ENCODE data around the gene SLC1A3.
"Not testable (repeated sequence)": the region's sequence is repeated elsewhere in the genome, so short reads cannot be mapped to it uniquely, and the experiment has no call there.

The SLC1A3 gene

DNA sequence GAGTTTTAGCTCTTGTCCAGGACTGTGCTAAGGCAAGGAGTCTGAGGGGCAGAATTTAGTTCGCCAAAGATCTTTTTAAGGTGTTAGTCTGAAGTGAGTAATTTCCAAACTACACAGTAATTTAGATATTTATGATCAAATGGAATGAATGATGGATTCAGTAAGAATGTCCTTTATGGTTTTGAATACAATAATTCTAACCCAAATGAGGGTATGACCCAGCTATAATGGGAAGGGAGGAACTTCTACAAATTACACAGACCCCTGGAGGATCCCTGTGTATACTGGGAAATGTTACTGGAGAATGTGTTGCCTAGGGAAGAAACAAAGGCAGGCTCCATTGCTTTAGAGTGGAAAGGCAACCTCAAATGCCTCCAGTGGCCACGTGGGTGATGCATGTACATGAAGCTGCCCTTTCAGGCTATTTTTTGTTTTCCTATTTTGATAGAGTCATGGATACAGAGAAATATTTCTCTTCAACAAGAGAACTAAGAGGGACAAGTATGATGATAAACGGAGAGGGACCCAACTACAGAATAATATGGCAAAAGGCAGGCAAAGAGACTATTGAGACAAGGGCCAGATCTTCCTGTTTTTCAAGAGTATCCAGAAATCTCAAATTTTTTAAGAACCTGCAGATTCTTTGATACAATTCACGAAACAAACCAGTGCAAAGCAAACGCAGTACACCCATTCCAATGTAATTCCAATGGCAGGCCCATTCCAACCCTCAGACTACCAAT, 25.4 kb downstream of the SLC1A3 start:
- no peak for DNase-seq

DNA sequence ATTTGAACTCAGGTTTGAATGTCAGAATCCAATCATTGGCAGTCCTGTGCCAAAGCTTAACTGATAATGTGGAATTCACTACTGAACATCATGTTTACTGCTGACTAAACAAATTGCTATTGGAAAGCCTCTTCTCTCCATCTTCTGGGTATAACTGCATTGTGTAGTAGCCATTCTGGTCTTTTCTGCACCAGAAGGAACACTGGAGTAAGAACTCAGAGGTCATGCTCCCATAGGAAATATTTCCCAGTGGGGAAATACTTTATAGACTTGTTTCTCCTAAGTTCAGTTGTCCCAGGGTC, 25.9 kb downstream of the SLC1A3 start:
- no peak for DNase-seq

DNA sequence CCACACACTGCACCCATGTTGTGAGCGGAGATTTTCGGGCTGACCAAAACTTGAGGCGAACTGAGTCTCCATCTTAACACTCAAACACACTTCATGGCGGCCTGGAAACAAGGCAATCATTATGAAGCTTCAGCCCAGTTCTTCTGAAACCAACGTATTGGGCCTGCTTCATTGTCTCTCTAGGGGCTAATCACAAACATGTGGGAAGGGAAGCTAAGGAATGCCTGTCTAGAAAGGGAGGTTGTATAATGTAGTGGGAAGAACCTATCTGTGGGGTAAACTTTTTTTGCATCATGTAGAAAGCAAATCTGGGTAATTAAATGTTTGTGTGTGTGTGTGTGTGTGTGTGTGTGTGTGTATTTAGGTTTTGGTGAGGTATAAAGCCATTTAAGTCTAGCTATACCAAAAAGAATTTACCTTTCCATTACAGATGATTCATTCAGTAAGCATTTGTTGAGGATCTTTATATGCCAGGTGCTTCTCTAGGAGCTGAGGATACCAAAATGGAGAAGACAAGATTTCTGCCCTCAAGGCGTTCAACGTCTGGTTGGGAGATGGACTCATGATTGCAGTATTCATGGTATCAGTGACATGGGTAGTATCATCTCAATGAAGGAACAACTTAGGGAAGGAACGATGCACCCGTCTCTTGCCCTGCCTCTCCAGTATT, 29.4 kb downstream of the SLC1A3 start:
- DNase-seq: no peak

DNA sequence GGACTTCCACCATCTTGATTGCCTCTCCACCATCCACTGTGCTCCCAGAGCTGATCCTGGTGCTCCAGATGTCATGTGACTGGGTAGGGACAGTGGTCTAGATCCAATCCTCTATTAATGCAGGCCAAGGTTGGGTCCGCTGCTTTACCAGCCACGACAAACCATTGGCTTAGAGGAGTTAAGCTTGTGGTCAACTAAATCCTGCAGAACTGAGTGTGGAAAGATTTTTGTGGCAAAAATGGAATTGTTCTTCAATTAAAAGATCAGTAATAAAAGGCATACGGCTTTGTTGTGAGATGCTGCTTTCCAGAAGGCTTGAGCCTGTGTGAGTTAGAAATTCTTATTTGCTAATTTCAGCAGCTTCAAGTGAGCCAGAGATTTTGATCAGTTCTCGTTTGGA, 30.7 kb downstream of the SLC1A3 start:
- DNase-seq: no peak

DNA sequence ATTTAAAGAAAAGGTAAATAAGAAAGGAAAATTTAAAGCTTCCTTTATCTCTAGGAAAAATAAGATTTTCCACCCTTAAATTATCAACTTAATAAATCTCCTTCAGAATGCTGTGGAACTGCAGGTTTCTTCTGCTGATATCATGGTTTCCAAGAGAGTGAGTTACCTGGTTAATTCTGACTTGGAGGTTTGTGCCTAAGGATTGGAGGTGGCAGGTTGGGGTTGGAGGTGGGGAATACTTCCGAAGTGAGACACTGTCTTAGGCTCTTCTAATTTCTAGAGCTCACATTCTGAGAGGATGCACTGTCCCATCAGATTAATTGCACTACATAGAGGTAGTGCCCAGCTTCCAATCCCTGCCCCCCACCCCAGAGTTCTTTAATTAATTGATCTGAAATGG, 31.1 kb downstream of the SLC1A3 start:
- no peak for DNase-seq

DNA sequence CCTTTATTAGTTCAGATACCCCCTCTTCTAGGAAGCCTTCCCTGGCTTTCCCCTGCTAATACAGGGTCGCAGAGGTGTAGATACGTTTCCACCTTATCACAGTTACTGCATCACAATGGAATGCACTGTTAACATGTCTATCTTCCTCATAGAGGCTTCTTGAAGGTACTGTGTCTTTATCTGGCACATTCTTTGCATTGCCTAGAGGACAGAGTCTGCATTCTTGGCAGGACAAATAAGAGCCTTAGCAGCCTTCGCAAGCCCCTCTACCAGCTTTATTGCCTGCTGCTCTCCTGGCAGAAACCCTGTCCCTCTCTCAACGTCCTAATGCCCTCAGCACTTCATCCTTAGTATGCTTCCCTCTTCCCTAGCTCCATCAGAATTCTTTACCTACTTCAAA, 31.6 kb downstream of the SLC1A3 start:
- DNase-seq: no peak

DNA sequence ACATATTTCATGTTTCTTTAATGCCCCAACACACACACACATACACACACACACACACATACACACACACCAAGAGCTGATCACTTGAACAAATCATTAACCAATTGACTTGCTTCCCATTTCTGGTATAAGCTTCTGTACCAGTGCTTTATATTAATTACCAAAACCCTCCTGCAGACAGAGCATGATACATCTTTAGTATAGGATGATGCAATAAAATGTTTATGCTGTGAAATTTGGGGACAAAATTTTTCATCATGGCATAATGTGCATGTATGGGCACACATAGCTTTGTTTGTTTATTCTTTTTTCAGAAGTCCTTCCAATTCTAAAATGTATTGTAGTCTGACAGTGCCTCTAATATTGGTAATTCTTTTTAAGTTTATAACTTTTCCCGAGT, 34.5 kb downstream of the SLC1A3 start:
- no peak for DNase-seq

DNA sequence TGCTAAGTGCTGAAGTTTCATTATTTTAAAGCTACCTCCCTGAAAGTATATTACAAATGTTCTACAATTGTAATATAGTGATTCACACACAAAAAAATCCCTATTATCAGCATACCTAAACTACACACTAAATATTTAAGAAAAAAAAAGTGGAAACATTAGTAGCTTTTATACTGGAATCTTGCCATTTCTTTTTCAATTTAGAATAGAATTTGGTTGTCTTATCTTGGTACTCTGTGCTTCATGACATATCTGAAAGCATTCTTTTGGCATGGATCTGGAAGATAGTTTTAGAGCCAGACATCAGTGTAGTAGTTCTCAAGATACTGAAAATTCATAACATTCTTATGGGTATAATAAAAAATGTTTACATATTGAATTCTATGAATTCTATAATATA, 35.0 kb downstream of the SLC1A3 start:
- no peak for DNase-seq

DNA sequence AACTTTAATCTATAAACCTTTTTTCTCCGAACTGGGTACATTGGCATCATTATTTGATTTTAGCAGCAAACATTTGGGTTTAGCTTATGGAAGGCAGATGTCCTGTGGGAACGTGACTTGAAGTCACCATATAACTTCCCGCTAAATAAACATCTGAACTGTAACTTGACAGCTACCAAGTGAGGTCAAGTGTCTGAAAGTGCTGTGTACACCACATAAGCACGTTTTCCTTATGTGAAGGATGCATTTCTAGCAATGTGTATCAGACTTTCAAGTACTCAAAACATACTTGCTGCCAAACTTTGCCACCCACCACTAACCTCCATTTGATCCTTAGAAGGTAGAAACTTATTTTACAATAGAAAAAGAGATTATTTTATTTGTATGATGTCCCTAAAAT, 35.7 kb downstream of the SLC1A3 start:
- DNase-seq: no peak

DNA sequence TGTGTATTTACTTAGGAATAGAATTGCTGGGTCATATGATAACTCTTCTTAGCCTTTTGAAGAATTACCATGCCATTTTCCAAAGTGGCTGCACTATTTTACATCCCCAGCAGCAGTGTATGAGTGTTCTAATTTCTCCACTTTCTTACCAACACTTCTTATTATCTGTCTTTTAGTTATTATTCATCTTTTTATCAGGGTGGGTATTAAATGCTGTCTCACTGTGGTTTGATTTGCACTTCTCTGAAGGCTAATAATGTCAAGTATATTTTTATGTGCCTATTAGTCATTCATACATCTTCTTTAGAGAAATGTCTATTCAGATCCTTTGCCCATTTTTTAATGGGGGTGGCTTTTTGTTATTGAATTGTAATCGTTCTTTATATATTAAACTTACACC, 36.8 kb downstream of the SLC1A3 start:
- no peak for DNase-seq

DNA sequence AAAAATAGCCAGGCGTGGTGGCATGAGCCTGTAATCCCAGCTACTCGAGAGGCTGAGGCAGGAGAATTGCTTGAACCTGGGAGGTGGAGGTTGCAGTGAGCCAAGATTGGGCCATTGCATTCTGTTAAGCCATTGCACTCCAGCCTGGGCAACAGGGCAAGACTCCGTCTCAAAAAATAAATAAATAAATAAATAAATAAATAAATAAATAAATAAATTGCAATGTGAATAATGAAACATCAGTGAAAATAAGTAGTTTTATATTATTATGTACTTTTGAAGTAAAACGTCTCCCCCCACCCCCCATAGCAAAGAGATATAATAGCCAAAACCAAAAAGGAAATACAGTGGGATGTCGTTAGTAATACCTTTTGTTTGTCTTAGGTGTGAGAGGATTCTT, 37.4 kb downstream of the SLC1A3 start:
- not testable (repeated sequence) for DNase-seq

DNA sequence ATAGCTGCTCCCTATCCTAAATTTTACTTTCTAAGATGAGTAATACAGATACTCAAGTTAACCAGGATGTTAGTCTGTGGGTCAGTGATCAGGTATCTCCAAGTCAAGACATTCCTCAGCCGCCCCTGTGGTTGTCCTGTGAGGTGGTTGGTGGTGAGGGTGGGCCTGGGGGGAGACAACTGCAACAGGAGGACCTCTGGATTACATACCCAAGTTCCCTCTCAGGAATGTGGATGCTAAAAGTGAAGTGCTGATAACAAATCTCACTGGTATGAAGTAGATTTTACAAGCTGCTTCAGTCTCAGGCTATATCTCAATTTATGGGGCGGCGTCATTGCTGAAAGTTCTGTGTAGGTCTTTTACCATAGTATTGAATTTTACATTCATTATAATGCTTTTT, 38.3 kb downstream of the SLC1A3 start:
- DNase-seq: no peak

DNA sequence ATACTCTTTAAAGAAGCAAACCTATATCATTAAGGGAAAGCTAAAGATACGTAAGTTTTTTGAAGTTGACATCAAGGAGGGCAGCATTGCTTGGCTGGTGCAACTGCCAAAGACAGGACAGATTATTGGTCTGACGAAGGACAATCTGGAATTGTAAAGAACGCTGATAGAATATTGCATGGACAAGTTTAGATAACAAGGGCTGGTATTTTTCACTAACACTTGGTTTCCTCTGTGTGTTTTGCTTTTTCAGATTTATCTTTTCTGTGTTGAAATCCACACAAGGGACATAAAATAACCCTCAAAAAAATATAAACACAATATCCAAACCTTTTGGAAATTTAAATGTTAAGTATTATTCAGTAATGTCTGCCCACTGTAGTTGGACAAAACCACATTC, 39.7 kb downstream of the SLC1A3 start:
- DNase-seq: no peak

DNA sequence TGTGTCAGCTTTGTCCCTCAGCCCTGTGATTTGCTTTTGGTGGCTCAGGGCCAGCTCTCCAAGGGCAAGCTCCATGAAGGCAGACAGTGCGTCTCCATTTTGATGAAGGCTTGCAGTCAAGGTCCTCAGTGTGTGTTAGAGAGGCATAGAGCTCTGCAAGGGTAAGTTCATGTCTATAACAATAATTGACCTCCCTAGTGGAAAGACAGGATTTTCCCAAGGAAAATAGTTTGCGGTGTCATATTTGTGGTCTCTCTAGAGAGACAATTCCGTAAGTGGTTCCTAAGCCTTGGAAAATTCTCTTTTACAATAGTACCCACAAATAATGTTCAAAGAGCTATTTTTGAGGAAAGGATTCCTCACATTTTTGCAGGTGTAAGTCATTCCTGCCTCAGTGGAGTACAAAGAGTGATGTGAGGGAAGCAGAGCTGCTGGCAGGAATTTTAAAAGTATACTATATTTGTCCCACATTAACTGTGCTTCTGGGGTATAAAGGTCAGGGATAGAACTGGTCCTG, 40.2 kb downstream of the SLC1A3 start:
- no peak for DNase-seq

DNA sequence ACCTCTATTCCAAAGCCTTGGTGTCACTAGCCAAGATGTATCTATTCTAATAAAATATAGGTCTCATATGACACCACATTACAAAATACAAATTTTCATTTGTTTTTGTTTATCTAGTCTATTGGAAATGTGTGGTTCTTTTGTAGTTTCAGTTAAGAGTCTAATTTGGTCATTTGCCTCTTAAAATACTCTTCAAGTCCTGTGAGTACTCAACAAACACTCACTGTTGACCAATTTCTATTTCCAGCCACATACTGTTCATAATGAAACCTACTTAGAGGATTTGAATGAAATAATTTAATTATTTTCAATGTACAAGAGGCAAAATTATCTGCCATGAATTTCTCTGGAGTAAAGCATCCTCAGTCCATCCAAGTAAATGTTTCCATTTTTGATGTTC, 40.6 kb downstream of the SLC1A3 start:
- DNase-seq: no peak

DNA sequence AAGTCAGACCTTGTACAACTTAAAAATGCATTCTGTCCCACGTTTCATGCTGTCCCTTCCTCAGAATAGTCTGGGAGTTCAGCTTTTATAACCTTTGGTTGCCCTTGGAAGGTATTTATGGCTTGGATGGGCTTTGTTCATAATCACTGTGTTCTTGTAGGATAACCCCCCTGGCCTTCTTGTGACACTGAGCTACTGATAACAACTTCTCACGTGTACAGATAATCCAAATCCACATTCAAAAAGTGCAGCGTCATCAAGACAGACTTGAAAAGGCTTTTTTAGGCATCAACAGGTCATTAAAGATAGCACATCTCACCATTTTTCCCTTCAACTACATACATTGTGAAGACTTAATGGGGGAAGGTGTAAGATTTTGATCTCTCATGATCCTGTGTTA, 42.0 kb downstream of the SLC1A3 start:
- no peak for DNase-seq

DNA sequence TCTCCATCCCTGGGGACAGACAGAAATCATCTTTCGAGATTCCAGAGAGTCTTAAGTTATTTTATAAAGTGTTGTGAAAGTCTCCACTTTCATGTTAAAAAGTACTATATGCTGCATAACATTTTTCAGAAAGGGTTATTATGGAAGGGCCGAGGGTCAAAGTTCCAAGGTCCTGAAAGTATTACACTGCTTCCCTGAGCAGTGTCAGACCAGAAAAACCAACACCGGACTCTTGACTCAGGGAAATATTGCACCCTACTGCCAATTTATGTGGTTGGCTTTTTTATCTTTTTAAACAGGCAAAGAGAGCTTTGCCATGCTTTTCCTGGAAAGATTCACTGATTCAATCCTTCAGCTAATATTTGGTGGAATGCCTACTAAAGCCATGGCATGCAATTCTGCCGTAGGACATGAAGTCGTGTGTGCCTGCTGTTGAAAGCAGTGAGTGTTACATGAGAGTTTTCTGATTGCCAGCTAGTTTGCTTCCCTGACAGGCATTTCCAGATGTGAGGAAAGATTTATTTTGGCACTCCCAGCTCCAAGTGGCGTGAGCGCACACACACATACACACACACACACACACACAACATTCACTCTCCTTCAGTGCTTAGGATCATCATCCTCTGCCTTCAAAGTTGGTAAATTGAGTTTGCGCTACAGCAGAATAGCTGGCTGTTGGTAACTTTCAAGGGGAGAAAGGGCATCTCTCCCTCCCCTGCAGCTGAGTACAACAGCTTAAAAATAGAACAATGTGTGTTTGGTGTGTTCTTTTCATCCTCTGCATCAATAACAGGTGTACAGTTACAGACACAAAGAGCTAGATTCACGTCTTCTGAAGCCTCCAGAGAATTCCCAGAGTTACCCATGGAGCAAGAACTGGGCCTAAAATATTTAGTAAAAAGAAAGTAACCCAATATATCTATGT, 45.6 kb downstream of the SLC1A3 start:
- no peak for DNase-seq

DNA sequence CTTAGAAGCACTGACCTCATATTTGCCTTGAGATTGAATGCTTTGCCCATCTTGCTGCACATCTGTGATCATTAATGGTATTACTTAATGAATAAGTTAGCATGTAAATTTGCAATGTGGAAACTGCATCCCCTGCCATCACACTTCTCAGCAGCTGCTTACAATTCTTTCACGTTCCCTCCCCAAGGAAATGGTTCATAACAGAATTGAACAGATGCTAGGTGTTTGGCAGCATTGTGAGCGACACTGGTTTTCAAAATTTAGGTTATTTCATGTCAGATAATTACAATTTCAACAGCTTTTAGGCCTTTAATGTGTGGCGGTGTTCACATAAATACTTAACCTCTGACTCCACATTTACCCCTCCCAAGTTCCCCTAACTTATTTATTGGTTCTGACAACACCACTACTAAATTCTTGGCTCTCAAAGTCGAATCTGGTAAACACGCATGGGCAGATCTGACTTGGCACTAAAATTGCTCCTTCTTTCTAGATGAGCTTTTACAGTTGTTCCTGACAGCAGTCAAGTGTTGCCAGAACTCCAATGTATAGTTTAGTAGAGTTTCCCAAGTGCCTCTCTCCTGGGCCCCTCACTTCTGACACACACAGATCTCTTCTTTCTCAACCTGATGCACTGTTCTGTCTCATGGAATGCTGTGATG, 46.8 kb downstream of the SLC1A3 start:
- DNase-seq: no peak

DNA sequence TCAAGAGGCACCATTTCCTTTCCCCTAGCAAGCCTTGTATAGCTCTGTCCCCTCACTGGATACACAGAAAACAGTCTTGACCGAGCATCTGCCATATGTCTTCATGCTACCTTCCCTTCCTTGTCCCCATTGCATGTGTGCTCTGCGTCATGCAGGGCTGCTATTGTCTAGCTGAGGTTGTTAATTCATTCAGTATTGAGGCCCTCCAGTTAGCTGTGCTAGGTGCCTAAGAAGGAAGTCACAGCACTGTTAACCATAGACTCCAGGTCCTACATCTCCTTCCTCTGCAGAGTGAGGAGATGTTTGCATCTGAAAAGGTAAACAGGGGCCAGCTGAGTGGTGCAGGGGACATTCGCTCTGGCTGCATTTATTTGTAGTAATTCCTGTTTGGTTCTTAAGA, 48.2 kb downstream of the SLC1A3 start:
- no peak for DNase-seq

DNA sequence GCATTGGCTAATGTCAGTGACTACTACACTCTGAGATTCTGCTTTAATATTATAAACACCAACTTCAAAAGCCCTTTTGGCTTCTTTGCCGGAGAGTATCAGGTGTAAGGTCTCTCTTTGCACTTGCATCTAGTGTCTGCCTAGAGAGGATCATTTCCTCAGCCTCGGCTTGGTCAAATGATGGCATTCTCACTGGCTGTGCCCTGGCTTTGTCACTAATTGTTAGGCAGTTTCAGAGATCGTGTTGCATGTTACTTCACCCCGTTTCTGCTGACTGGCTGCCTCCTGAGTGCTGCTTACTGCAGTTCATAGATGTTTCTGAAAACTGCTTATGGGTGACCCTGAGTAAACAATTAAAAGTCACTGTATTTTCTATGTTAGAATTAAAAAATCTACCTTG, 48.8 kb downstream of the SLC1A3 start:
- no peak for DNase-seq

DNA sequence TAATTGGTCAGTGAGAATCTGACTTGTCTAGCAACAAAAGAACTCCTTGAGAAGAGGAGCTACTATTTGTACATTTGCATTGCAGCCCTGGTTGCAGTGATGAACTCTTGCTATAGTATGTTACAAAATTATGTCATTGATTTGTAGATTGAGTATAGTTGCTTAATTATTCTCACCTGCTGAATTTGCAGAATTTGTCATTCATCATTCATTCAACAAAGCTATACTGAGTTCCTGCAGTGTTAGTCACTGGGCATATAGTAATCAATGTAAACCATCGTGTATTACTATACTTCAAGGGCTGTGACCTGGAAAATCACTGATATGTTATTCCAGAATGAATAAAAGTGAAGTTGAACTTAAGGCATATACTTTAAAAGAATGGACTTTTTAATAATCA, 50.1 kb downstream of the SLC1A3 start:
- DNase-seq: no peak

DNA sequence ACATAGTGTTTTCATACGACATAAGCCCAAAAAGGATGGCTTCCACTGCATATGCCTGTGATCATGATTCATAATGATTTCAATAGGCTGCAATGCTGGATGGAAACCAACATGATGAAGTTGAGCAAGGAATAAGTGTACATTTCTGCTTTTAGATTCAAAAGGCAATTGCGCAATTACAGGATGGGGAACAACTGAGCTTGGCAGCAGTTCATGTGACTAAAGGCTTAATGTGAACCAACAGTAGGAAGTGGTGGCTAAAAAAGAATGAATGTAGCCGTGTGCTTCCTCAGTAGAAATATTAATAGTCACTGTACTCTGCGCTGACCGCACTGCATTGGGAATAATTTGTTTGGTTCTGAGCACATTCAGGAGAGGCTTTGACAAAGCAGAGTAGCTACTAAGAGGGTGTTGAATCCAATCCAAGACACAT, 51.2 kb downstream of the SLC1A3 start:
- DNase-seq: no peak

DNA sequence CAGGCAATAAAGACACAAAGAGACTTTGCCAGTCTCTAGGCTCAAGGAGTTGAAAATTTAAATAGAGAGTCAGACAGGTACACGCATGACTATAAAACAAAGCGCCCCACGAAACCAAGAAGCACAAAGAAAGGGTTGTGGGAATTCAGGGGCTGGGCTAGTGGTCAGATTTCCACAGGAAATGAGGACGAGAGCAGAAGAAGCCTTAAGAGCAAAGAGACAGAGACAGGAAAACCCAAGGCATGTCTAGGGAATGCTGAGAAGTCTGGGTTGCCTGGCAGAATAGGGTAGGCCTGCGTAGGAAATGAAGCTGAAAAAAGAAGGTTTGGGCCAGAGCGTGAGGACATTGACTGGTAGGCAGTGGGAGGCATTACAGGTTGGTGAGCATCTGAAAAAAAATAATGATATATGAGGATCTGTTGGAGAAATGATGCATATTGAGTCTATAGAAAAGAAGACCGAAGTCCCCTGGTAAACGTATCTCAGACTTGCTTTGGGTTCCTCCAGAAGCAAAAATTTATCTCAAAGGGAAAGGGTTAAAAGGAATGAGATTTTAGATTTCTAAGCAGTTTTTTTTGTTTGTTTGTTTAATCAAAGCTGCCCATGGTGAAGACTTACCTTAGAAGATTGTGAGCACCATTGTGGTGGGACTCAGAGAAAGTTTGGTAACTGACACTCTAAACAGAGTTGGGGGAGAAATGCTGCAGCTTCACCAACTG, 51.8 kb downstream of the SLC1A3 start:
- no peak for DNase-seq
